Measurements from ENCODE around the gene MDN1. TPM values are rescaled to one million over a fixed set of nuclear protein-coding genes. Genes with fewer than 3 reads are reported as not detected.
"Not testable (repeated sequence)": the region's sequence is repeated elsewhere in the genome, so short reads cannot be mapped to it uniquely, and the experiment has no call there.

Gene MDN1
- total RNA-seq, 1 donor from 2014 or later: 55.0 TPM

DNA sequence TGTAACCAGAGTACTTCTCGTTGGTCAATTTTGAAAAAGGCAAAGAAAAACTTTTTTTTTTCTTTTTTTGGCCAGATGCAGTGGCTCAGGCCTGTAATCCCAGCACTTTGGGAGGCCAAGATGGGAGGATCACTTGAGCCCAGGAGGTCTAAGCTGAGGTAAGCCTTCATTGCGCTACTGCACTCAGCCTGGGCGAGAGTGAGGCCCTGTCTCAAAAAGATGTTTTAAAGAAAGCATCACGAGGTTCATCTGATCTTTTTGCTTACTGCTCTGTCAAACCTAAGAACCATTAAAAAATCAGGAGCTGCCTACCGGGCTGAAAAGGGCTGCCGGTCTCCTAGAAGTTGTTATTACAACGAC is 181.7 kb downstream of the MDN1 start:
- intact Hi-C loops (cut with DNase I): no loop called here
- peak; percentile 14 for ATAC-seq

DNA sequence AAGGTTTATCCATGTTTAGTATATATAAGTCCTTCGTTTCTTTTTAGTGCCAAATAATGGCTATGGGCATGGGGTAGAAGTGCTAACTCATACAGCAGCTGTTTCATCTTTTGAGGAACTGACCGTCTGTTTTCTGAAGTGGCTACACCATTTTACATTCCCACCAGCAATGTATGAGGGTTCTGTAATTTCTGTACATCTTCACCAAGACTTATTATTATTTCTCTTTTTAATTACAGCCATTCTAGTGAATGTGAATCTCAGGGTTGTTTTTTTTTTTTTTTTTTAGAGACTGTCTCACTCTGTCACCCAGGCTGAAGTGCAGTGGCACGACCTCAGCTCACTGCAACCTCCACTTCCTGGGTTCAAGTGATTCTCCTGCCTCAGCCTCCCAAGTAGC is 183.2 kb downstream of the MDN1 start:
- intact Hi-C loops (cut with DNase I); DNase-seq (ENCODE audit: low spot score); ATAC-seq: not testable (repeated sequence)

More for the DNA sequence above, 181.7 kb downstream of the MDN1 start:
- no peak for DNase-seq (ENCODE audit: low spot score)

DNA sequence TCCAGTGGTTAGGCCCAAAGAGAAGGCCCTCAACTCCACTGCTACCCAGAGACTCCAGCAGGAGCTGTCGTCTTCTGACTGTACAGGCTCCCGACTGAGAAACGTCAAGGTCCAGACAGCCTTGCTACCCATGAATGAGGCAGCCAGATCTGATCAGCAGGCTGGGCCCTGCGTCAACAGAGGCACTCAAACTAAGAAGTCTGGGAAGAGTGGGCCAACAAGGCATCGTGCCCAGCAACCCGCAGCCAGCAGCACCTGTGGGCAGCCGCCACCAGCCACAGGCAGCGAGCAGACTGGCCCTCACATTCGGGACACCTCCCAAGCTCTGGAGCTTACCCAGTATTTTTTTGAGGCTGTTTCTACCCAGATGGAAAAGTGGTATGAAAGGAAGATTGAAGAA is 189.1 kb downstream of the MDN1 start:
- DNase-seq (ENCODE audit: low spot score) (no peak), ATAC-seq (no peak)
- intact Hi-C loops (cut with DNase I): no loop called here

DNA sequence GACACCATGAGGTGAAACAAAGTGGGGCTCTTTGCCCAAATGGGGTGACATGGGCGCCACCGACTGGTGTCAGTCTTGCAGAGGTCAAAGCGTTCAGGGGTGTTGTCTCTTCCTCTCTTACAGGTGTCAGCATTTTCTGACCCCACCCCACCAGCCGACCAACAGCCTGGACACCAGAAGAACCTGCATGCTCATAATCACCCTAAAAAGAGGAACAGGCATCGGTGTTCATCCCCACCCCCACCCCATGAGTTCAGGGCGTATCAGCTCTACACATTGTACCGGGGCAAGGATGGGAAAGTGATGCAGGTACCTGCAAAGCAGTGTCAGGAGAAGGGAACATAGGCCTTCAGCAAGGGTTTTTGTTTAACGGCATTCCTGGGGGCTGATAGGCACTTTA is 195.8 kb downstream of the MDN1 start:
- ATAC-seq (no peak), DNase-seq (ENCODE audit: low spot score) (no peak)
- intact Hi-C loops (cut with DNase I): no loop called here

- DNase-seq (ENCODE audit: low spot score) (no peak), ATAC-seq (no peak)
- intact Hi-C loops (cut with DNase I): no loop called here
Observed at GRCh38 chr6:89619567-89619966, 200.0 kb downstream of the MDN1 start.

- intact Hi-C loops (cut with DNase I): no loop called here
- ATAC-seq (no peak), DNase-seq (ENCODE audit: low spot score) (no peak)
Observed at GRCh38 chr6:89618026-89618425, 201.6 kb downstream of the MDN1 start.

- no peak for ATAC-seq
- intact Hi-C loops (cut with DNase I): no loop called here
Observed at GRCh38 chr6:89616531-89616930, 203.1 kb downstream of the MDN1 start.

GRCh38 chr6:89615882-89616281 is 203.7 kb downstream of the MDN1 start:
- DNase-seq (ENCODE audit: low spot score) (no peak), ATAC-seq (no peak)
- intact Hi-C loops (cut with DNase I): no loop called here

More at GRCh38 chr6:89616531-89616930, 203.1 kb downstream of the MDN1 start:
- DNase-seq (ENCODE audit: low spot score): no peak

GRCh38 chr6:89613790-89614189 is 205.8 kb downstream of the MDN1 start:
- no peak for DNase-seq (ENCODE audit: low spot score)
- intact Hi-C loops (cut with DNase I): no loop called here
- ATAC-seq: no peak

- intact Hi-C loops (cut with DNase I): no loop called here
- DNase-seq (ENCODE audit: low spot score) (no peak), ATAC-seq (no peak)
Observed at GRCh38 chr6:89612121-89612520, 207.5 kb downstream of the MDN1 start.

- no peak for ATAC-seq
- DNase-seq (ENCODE audit: low spot score): no peak
- intact Hi-C loops (cut with DNase I): no loop called here
Observed at GRCh38 chr6:89611666-89612065, 207.9 kb downstream of the MDN1 start.

GRCh38 chr6:89610149-89610642 is 209.4 kb downstream of the MDN1 start:
- ATAC-seq (peak; percentile 76), DNase-seq (ENCODE audit: low spot score) (peak; percentile 83)
- intact Hi-C loops (cut with DNase I): no loop called here

DNA sequence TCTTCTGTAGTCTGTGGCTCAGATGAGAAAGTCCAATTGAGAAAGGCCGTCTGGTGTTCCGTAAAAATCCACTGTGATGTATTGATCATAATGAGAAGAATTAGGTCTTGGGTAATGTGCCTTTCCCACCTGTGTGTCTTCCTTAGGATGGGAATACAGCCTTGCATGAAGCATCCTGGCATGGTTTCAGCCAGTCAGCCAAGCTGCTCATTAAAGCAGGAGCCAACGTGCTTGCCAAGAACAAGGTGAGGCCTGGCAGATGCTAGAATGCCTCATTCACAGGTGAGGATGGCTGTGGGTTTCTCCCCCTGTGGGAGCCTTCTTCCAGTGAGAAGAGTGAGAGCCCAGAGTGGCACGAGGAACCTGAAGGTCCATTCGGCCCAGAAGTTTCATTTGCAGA is 213.7 kb downstream of the MDN1 start:
- ATAC-seq (no peak), DNase-seq (ENCODE audit: low spot score) (no peak)
- intact Hi-C loops (cut with DNase I): loop anchor here (5.0 kb wide), 1 partner anchor 174 kb away; the partner anchor contains the start of gene ANKRD6

DNA sequence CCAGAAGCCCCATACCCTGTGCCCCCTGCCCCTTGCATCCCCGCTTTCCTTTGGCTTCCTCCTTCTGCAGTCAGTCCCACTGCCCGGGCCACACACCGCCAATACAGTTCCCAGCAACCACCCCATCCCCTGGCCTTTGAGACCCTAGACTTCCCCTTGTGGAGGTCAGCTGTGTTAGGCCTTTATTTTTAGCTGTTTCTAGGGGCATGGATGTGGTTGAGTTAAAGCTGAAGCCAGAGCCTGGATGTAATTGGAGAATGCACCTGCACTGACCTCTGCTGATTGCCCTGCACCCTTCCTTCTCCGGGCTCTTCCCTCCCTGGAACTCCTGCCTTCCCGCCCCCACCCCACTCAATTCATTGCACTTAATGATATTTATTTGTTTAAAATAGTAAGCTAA is 214.9 kb downstream of the MDN1 start:
- ATAC-seq (no peak), DNase-seq (ENCODE audit: low spot score) (no peak)
- intact Hi-C loops (cut with DNase I): loop anchor here (5.0 kb wide), 1 partner anchor 172 kb away; the partner anchor contains the start of gene ANKRD6

GRCh38 chr6:89602166-89602565 is 217.4 kb downstream of the MDN1 start:
- ATAC-seq: no peak
- intact Hi-C loops (cut with DNase I): no loop called here

DNA sequence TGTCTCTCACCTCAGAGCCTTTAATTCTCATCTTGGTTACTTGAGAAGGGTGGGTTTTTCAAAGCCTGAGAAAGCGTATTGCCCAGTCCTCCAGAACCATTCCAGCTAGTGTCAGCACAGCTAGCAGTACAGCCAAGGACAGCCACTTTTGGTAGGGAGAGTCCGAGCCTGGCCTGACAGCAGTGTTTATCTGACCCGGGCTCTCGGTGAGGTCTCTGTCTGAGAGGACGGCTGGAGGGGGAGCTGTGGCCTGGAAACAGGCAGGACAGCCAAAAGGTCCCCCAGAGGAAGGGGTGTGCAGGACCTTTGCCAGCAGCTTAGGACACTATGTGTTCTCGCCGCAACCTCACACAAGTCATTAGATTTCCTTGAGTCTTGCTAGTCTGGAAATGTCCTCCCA is 219.9 kb downstream of the MDN1 start:
- ATAC-seq (peak; percentile 80), DNase-seq (ENCODE audit: low spot score) (no peak)
- intact Hi-C loops (cut with DNase I): no loop called here

More at GRCh38 chr6:89602166-89602565, 217.4 kb downstream of the MDN1 start:
- no peak for DNase-seq (ENCODE audit: low spot score)

DNA sequence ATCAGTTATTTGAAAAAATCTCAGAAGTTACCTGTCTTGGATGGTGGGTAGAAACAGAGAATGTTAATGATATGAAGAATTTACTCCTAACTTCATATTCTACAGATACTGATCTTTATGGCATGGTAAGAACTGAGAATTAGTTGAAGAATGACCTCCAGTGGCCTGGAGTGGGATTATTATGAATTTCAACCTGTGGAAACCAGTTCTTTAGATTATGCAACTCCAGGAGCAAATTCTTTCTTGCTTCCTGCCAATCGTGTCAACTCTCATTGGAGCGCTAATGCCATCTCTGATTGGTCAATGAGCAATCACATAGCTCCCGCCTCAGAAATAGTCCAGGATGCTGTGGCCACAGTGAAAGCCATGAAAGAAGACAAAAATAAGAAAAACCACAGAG is 221.6 kb downstream of the MDN1 start:
- peak; percentile 45 for ATAC-seq
- intact Hi-C loops (cut with DNase I): no loop called here
- no peak for DNase-seq (ENCODE audit: low spot score)

GRCh38 chr6:89597372-89597771 is 222.2 kb downstream of the MDN1 start:
- intact Hi-C loops (cut with DNase I): no loop called here
- DNase-seq (ENCODE audit: low spot score): no peak
- ATAC-seq: no peak

DNA sequence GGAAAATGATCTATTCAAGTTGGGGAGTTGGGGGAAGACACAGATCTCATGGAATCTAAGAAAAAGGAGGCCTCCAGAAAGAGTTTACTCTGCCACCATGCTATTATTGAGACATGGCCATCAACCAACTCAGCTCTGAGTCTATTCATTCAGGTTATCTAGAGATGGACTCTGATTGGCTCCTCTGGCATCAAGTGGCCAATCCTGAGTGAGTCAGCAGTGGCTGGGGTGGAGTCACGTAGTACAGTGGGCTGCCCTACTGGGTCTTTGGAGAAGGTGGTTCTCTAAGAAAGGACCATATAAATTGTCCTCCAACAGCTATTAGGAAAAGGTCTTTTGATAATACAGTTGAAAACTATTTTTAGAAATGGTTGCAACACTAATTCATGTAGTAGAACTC is 223.1 kb downstream of the MDN1 start:
- intact Hi-C loops (cut with DNase I): no loop called here
- ATAC-seq (no peak), DNase-seq (ENCODE audit: low spot score) (no peak)

DNA sequence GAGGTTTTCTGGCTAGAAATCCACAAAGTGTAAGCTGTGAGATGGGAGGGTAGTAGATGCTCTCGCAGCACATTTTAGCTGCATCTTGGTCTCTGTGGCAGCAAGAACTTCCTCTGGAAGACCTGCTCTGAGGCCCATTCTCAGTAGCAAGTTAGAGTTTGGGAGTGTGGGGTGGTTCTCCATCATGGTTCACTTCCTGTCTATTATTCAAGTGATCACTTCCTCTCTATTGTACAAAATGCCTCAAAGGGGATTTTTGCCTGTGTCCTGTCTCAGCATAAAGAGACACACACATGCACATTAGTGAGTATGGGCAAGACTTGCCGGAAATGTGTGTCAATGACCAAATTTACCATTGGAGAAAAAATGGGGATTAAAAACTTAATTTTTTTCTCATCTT is 223.5 kb downstream of the MDN1 start:
- intact Hi-C loops (cut with DNase I): no loop called here
- no peak for ATAC-seq
- DNase-seq (ENCODE audit: low spot score): no peak

Measured in sciatic nerve (tissue), 2 donors.